Measurements from ENCODE around the gene APBB2.

Gene APBB2

DNA sequence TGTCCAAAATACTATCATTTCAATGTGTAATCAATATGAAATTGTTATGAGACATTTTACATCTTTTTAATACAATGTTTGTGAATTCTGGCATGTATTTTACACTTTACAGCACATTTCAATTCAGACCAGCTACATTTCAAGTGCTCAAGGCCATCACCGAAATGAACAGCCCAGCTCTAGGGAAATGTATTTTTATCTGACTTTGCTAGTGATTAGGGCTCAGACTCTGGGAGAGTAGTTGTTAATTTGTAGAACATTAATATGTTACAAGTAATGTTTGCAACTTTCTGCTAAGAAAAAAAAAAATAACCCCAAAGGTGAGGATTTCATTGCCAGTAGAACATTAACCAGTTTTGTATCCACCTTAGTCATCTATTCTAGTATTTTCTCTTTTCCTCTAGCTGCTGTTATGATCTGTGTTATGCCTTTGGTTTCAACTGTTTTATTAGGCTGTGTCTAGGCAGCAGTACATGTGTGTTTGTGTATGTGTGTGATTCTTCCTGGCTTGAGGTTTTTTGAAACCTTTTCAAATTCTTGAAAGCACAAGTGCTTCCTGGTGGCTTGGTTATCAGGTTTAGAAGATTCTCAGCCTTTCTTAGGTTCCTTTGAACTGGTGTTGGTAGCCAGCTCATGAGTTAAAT, 338.7 kb downstream of the APBB2 start:
- no peak for DNase-seq

DNA sequence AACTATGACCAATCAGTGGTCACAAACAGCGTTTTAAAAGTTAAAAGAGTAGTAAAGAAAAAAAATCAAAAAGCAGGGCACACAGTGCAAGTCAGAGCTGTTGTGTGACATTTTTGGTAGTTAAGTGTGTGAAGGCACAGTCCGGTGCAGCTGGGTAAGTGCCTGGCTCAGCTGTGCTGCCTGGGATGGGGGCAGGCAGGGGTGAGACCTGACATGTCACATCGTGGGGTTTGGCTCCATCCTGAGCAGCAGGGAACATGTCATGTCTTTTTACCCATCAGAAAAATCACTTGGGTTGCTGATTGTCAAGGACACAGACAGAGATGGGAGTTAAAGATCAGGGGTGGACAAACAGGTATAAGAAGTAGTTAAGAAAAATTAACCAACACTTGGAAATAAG, 339.4 kb downstream of the APBB2 start:
- no peak for DNase-seq

DNA sequence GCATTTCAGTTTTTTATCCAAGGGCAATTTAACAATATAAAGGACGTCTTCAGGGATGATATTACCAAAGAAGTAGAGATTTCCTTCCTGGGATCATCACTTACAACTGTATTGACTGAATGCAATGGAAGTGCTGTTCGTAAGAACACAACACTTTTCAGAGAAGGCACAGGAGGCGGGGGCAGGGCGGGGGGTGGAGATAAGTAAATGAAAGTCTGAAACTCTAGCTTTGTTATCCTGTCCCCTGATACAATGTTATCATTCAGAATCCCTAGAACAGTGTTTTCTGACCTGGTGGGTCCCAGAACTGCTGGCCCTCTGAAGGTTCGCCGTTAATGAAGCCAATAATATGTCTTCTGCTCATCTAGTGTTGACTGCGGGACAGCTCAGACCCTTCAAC, 340.0 kb downstream of the APBB2 start:
- no peak for DNase-seq

DNA sequence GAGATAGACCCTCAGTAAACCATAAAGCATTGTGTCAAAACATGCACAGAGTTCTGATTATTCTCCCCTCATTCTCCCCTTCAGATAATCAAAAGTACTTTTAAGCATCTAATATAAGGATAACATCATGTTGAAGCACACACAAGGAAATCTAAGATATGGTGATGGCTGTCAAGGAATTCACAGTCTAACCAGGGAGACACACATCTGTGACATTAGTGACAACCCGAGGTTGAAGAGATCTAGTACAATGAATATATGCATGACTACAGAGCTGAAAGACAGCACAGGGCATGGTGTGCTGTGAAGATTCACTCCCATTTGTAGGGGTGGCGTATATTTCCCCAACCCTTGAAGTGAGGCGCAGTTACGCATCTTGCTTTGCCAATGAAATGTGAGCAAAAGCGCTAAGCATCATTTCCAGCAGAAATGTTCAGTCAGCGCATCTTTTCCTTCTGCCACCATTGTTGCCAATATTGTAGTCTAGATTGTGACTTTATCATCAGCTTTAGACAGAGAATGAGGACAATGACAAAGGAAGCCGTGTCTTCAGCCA, 342.6 kb downstream of the APBB2 start:
- DNase-seq: no peak

- DNase-seq: no peak
Measured at GRCh38 chr4:40870150-40870549, 344.2 kb downstream of the APBB2 start.

DNA sequence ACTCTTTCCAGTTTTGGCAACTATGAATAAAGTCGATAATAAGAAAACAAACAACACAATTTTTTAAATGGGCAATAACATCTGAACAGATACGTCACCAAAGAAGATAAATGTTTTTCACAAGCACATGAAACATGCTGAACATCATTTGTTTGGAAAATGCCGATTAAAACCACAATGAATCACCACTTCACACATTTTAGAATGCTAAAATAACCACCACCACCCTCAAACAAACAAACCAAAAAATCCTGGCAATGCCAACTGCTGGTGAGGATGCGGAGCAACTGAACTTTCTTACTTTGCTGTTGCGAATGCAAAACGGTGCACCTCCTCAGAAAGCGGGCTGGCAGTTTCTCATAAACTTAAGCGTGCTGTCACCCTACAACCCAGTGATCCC, 348.6 kb downstream of the APBB2 start:
- DNase-seq: no peak

- DNase-seq: no peak
Measured at GRCh38 chr4:40864531-40864930, 349.8 kb downstream of the APBB2 start.

GRCh38 chr4:40858962-40859361, 355.4 kb downstream of the APBB2 start:
- no peak for DNase-seq

- DNase-seq: no peak
Measured at GRCh38 chr4:40857956-40858355, 356.4 kb downstream of the APBB2 start.

DNA sequence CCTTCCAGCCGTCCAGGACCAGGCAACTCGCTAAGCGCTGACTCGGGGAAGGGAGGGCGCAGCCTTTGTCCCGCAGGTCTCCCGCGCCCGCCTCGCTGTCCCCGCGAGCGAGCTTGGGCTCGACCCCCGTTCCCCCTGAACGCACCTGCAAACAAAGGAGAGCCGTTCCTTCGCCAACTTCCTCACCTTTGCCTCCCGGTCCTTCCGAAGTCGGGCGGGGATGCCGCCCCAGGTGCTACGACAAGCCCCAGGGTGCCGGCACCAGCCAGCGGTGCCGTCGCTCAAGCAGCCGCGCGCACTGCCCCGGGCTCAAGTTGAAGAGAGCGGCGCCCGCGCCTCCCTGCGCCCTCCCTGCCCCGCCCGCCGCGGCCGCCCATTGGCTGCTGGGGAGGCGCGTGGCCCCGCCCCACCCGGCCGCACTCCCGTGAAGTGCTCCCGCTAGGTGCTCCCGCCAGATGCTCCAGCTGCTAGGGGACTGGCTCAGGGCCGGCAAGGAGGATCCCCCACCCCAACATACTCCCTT, 357.4 kb downstream of the APBB2 start:
- peak in 52 of 58 donors; percentile 13 to 80 (median 55) for DNase-seq

- no peak for DNase-seq
Measured at GRCh38 chr4:40856277-40856839, 358.0 kb downstream of the APBB2 start.

GRCh38 chr4:40850496-40850895, 363.8 kb downstream of the APBB2 start:
- no peak for DNase-seq

DNA sequence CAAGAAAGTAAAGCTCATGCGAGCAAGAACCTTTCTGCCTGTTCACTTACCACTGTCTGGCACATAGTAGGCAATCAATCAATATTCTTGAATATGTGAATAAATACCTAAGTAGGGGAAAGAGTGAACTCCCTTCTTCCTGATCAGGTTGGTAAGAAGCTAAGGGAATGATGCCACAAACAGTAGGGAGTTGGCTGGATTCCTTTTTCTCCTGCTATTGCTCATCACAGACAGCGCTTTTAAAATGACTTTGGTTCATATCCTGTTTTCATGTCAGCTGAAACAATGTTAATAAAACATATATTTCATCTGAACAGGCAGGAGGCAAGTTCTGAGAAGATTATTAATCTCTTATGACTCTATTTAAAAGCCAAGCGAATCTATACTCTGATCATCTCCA, 365.4 kb downstream of the APBB2 start:
- DNase-seq: no peak

- DNase-seq: no peak
Measured at GRCh38 chr4:40848251-40848650, 366.1 kb downstream of the APBB2 start.

GRCh38 chr4:40846532-40846931, 367.8 kb downstream of the APBB2 start:
- peak in 6 of 58 donors; percentile 7 to 76 (median 16) for DNase-seq

DNA sequence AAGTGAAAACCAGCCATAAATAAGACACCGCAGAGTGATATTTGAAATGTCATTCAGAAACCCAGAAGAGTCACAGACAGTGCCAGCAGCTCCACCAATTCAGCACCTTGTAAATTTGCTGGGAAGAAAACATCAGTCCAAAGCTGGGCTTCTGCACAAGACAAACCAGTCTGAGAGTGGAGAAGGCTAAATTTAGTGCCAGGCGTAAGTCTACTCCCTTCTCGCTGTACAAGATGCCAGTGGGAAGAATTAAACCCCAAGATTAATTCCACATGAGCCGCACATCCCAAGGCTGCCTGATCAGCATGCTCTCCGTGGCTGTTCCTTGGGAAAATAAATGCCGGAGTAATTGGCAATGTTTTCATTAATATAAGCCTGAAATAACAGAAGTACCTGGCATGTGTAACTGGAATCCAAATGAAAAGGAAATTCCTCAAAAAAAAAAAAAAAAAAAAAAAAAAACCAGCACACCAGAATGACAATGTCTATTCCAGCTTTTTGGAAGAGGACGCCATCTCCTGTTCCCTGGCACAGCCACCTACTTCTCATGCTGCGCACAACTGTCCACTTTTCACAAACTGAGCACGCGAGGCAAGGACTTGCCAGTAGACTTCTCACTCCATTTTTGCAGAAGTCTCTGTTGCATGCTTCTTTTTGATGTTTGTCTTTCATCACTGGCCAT, 369.0 kb downstream of the APBB2 start:
- peak in 39 of 58 donors; percentile 7 to 77 (median 36) for DNase-seq

GRCh38 chr4:40844261-40844660, 370.1 kb downstream of the APBB2 start:
- no peak for DNase-seq

DNA sequence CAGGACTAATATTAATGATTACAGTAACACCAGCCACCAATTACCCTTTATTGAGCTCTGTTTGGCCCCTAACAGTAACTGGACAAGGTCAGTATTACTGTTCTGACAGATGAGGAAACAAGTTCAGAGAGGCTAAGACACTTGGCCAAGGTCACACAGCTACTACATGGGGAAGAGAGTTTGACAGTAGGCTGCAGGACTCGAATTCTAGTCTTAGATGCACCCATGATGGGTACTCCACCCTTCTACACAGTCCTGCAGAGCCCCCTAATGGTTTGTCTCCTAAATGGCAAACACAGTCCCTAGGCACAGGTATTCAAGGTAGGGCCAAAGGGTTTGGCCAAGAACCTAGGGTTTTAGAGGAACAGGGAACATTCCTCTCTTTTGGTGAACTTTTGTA, 370.6 kb downstream of the APBB2 start:
- DNase-seq: no peak

DNA sequence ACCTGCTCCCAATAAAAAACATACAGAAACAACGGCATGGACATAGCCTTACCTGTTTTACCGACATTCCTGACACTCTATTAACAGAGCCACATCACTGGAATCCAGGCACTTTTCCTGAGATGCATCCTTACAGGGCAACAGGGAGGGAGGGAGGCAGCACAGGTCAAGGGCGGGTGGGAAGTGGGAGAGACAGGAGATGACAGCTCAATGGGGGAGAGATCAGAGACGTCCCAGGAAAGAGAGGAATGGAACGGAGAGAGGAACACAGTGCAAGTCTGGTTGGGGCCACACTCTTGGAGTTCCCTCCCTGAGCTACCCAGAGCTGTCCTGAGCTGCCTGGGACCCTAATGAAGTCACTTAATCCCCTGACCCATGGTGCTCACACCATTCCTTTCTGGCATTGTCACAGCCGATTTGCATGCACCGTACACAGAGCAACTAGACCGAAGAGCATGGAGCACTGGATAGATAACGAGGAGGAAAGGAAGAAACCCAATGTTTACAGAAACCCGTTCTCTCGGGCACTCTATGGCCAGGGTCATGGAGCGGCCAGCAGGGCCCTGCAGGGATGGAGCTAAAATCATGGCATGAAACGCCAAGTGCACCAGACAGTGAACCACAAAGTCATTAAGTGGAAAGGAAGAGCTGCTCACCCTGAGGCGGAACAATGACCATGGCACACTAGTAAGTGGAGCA, 371.5 kb downstream of the APBB2 start:
- no peak for DNase-seq

DNA sequence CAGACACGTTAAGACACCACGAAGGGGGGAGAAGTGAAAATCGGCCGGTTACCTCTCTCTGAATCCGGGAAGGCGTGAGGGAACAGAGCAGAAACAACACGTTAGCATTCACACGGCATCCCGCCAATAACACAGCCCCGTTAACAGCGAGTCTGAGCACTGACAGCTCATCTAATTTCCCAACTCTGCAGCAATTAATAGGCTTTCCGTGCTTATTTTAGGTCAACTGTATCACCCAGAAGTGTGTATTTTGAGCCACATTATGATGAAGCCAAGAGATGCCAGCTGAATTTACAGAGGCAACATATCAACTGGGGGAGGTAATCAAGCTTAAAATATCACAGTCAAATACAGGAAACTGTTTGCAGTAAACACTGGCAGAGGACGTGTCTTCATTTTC, 372.0 kb downstream of the APBB2 start:
- DNase-seq: peak in 14 of 58 donors; percentile 4 to 57 (median 18)

- peak in 54 of 58 donors; percentile 3 to 80 (median 46) for DNase-seq
Measured at GRCh38 chr4:40840985-40841571, 373.3 kb downstream of the APBB2 start.

All from anterior cingulate cortex (tissue), 58 donors.